ENCODE measurements around the gene CCDC91.

DNA sequence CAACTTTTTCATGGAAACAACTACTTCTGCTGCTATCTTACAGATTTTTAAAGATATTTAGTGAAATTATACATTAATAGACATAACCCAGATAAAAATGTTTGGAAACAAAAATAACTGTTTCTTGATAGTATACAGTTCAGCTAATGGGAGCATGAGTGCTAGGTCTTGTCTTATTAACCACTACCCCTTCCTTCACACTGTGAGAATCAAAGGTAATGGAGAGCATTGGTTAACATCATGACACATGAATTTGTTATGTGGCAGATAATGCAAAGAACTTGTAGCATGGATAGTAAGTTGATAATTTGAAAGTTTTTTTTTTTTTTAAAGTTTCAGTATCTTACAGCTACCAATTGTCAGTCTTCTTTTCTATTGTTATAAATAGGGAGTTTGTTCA is 44.2 kb downstream of the CCDC91 start:
- TF ChIP-seq POLR2AphosphoS5 (IDR thresholded peaks at IDR 0.05): no peak
- TF ChIP-seq, protein P1, sequence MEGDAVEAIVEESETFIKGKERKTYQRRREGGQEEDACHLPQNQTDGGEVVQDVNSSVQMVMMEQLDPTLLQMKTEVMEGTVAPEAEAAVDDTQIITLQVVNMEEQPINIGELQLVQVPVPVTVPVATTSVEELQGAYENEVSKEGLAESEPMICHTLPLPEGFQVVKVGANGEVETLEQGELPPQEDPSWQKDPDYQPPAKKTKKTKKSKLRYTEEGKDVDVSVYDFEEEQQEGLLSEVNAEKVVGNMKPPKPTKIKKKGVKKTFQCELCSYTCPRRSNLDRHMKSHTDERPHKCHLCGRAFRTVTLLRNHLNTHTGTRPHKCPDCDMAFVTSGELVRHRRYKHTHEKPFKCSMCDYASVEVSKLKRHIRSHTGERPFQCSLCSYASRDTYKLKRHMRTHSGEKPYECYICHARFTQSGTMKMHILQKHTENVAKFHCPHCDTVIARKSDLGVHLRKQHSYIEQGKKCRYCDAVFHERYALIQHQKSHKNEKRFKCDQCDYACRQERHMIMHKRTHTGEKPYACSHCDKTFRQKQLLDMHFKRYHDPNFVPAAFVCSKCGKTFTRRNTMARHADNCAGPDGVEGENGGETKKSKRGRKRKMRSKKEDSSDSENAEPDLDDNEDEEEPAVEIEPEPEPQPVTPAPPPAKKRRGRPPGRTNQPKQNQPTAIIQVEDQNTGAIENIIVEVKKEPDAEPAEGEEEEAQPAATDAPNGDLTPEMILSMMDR (IDR thresholded peaks at IDR 0.05): no peak
- TF ChIP-seq EP300 (IDR thresholded peaks at IDR 0.05): no peak
- no peak for TF ChIP-seq POLR2A (IDR thresholded peaks at IDR 0.05)

All from suprapubic skin (tissue), 4 donors.